Activated CD4-positive, alpha-beta T cell treated with anti-CD3 and anti-CD28 coated beads, Interleukin-2, amount 50 U/mL, for 16 hours (primary cell): Measurements from ENCODE around the gene PRR35.

Experiments used
- DNase-seq: peaks from one replicate; pipeline ENCODE4 v3.0.0-alpha.2; 2020

Gene PRR35

DNA sequence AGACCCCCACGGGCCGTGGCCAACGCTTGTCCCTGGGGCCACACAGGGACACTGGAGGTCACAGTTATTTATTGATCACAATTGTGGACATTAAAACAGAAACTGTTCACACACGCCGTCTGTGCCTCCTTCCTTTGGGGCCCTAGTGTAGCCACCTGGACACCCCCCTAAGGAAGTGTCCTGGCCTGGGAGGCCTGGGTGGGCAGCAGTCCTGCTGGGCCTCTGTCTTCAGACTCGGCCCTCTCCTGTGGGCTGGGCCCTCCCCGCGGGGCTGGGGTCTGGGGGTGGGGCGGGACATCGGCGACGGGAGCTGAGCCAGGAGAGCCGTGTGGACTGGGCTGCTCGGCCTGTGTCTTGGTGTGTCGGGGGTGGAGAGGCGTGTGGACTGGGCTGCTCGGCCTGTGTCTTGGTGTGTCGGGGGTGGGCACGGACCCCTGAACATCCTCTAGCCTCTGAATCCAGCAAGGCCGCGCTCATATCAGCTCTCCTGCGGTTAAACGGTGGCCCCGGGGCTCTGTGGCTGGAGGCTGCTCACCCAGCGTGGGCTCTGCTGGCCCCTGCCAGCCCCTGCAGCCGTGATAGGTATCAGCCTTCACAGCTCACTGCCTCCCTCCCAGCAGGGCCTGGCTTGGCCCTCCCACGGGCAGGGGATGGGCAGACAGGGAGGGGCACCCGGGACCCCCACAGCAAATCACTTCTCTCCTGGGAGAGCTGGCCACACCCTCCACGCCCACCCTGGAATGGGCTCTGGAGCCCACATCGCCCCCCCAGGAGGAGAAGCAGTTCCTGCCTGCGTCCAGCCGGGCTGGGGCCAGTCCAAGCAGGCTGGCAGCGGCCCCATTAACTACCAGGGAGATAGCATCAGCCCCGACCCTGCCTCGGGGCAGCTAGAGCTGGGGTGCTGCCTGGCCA is 5.5 kb downstream of the PRR35 start:
- no peak for DNase-seq

GRCh38 chr16:566475-567372 is 6.5 kb downstream of the PRR35 start, which contains the start of gene NHLRC4:
NHLRC4 (plus strand) TSS chr16:567005; CDS start chr16:568048, 1,043 bp downstream.
- DNase-seq = peak; percentile 57

- no peak for DNase-seq
These were observed 7.4 kb downstream of the PRR35 start for GRCh38 chr16:567373-568256.

DNA sequence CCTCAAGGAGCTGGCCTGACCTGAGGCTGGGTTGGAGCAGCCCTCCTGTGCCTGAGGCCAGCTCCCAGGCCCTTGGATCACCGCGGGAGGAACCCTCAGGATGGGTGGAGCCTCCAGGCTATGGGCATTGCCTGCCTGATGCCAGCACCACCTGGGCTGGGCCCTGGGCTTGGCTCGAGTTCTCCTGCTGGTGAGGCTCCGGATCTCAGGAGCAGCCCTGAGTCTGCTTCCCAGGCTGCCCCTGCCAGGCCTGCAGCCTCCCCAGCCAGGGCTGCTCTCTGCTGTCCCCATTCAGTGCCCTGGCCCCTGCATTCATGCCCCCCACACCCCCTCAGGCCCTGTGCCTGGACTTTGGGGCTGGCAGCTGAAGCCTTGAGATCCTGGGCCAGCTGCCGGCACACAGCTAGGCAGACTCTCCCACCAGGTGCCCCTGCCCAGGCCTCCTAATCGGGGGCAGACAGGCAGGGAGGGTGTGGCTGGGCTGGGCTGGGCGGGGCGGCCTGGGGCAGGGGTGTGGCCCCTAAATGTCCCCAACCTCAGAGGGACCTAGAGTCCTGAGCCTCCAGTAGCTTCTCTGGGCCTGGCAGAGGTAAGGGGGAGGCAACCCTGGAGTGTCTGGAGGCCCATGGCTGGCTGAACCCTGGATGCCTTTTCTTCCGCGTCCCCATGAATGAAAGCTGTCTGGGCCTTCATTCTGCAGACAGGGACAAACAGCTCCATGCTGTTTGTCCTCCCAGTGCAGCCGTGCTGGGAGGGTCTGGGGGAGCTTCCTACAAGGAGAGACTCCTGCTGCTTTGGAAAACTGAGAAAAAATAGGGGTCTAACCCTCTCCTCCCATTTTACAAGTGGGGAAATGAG is 8.4 kb downstream of the PRR35 start:
- DNase-seq = no peak

DNA sequence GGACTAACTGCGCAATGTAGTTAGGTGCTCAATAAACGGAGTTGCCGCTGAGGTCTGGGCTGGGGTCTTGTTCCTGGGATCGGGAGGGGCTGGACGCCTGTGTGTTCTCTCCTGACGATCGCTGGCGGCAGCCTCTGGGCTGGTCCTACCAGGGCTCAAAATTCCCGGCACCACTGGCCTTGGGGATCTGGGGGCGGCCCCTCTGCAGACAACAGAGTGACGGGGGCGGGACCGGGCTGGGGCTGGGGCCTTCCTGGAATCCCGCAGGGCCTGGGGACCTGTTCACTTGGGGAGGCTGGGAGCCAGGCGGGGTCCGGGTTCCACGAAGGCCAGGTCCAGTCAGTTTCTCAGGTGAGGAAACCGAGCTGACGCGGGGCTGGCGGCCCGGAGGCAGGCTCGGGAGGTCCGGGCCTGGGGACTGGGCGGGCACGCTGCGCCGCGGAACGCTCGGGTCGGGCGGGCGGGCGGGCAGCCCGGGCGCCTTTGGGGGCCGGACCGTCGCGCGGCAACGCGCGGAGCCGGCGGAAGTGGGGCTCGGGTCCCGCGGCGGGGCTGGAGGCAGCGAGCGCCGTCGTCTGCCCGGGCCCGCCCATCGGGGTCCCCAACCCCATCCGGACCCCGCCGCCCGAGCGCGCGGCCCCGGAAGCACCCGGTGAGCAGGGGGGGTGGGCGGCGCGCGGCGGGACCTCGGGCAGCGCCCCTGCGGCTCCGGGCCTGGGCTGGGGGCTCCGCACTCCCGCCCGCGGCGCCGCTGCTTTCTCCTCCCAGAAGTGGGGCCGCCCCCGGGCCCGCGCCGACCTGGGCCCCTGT is 9.5 kb downstream of the PRR35 start, which contains the start of gene PIGQ:
Gene PIGQ (plus strand): TSS at position 524 of the 810 bp plus-strand sequence. CDS start 4,107 bp downstream, outside the sequence.
- DNase-seq = peak; percentile 68

DNA sequence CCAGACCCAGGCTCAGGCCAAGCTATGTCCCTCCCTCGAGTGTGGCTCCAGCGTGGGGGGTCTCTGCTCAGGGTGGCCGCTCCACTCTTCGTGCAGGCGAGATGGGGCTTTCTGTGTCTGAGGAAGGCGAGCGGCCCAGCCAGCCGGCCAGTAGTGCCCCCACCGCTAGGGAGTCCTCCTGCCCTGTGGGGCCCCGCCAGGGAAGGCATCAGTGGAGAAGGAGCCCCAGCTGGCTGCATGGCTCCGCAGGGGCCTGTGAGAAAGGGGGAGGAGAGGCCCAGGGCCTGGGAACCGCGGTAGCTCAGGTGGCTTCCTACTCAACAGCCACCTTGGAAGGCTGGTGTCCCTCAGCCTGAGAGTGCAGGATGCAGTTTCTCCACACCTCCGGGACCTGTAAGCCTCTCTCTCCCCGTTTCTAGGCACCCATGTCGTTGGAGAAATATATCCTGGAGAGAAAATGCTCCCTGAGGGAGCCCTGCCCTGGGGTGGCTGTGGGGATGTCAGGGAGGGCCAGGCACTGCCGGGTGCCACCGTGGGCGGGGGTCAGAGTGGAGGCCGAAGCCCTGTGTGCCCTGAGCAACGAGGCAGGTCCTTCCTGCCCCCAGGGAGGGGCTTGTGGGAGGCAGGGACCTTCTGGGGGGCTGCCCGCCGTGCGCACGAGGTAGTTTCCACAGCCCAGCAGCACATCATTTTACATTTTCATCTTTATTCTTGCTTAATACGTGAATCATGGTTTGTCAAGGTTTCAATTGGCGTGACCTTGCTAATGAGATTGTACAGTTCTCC is 12.9 kb downstream of the PRR35 start:
- no peak for DNase-seq

- no peak for DNase-seq
These were observed 14.0 kb downstream of the PRR35 start for GRCh38 chr16:574021-574760.

- DNase-seq = no peak
These were observed 15.4 kb downstream of the PRR35 start for GRCh38 chr16:575354-576196.

GRCh38 chr16:576197-576822 is 16.1 kb downstream of the PRR35 start:
- no peak for DNase-seq

- no peak for DNase-seq
These were observed 16.6 kb downstream of the PRR35 start for GRCh38 chr16:576823-577201.

GRCh38 chr16:577796-578195 is 17.6 kb downstream of the PRR35 start:
- no peak for DNase-seq

DNA sequence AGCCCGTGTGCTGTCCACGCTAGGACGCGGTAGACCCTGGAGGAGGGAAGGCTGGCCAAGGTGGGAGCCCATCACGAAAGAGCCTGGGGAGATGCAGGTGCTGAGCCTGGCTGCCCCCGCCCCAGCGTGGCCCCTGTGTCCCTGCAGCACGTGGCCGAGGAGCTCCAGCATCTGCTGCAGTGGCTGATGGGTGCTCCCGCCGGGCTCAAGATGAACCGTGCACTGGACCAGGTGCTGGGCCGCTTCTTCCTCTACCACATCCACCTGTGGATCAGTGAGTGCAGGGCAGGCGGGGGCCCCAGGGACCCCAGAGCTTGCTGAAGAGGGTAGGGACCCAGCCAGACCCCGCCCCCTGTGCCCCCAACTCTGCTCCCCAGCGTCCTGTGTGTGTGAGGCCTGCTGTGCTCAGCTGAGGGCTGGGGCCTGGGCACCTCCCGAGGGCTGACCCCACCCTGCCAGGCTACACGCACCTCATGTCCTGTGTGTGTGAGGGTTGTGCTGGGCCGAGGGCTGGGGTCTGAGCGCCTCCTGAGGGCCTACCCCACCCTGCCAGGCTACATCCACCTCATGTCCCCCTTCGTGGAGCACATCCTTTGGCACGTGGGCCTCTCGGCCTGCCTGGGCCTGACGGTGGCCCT is 18.2 kb downstream of the PRR35 start:
- DNase-seq = no peak

GRCh38 chr16:578870-579405 is 18.7 kb downstream of the PRR35 start:
- DNase-seq = peak; percentile 67

GRCh38 chr16:580141-580945 is 20.1 kb downstream of the PRR35 start:
- no peak for DNase-seq

DNA sequence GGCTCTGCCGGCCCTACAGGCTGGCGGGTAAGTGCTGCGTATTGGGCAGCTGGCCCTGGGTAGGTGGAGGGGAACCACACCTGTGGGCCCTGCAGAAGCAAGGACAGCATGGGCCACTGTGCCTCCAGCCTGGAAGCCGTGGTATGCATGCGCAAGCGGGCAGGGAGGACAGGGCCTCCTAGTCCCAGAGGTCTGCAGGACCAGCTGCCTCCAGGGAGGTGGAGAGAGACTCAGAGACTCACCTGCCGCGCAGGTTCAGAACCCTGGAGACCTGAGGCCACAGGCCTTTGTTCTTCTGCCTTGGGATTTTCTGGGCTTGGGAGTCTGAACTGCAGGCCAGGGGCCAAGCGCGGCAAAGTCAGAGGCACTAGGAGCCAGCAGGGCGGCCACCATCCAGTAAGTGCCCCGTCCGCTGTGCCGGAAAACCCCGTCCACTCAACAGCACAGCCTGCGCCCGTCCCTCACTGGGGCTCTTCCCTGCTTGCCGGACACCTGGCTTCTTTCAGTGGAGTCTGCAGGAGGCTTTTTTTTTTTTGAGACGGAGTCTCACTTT is 20.8 kb downstream of the PRR35 start:
- no peak for DNase-seq

- DNase-seq = no peak
These were observed 22.0 kb downstream of the PRR35 start for GRCh38 chr16:582218-582613.
